ENCODE measurements around the gene OR8A1. TPM values are rescaled to one million over a fixed set of nuclear protein-coding genes. Genes with fewer than 3 reads are reported as not detected.

The OR8A1 gene
- total and polyA plus RNA-seq, 2 donors from 2014 or later = not detected

DNA sequence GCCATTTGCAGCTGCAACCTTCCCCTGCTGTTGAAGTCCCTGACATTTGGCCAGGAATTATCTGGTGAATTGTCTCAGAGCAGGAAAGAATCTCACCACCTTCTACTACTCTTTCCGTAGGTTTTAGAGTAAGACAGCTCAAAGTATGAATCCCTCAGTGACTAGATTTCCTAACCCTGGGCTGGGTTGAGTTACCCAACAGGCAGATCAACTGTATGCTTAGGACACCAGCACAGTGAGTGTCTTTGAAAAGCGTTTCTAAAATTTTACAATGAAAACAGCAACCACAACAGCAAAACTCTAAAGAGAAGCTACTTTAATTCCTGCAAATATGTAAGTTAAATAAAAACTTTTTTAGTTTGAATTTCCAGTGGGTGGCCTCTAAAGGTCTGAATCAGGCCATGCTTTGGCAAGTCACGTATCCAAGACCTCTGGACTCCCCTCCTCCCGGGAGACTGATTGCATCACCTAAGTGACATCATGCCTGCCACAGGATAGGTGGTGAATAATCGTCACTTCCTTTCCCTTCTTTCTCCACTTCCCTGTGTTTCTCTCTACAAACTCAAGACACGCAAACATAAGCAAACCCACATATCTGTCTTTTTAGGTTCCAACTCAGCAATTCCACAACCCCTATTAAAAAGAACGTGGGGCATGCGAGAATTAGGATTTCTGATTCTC lies 34.1 kb upstream of the OR8A1 start:
- no peak overlapping the region for H3K27ac ChIP-seq (ENCODE audit: low read depth in 2 of 2, low read length in 2 of 2)
- H3K36me3 ChIP-seq (ENCODE audit: control insufficient read depth in 2 of 3, insufficient read depth in 3 of 3, low read length in 3 of 3) = no peaks in the 10 kb centered on the region
- no peaks in the 10 kb centered on the region for H3K27me3 ChIP-seq (ENCODE audit: control insufficient read depth, insufficient read depth, low read length)
- no peak overlapping the region for H3K4me3 ChIP-seq (ENCODE audit: low read length in 3 of 3)
- TF ChIP-seq, protein P1, sequence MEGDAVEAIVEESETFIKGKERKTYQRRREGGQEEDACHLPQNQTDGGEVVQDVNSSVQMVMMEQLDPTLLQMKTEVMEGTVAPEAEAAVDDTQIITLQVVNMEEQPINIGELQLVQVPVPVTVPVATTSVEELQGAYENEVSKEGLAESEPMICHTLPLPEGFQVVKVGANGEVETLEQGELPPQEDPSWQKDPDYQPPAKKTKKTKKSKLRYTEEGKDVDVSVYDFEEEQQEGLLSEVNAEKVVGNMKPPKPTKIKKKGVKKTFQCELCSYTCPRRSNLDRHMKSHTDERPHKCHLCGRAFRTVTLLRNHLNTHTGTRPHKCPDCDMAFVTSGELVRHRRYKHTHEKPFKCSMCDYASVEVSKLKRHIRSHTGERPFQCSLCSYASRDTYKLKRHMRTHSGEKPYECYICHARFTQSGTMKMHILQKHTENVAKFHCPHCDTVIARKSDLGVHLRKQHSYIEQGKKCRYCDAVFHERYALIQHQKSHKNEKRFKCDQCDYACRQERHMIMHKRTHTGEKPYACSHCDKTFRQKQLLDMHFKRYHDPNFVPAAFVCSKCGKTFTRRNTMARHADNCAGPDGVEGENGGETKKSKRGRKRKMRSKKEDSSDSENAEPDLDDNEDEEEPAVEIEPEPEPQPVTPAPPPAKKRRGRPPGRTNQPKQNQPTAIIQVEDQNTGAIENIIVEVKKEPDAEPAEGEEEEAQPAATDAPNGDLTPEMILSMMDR (IDR thresholded peaks at IDR 0.05; ENCODE audit: borderline replicate concordance, extremely low read depth, insufficient read depth) = no peak
- no peak for DNase-seq
- no peak for FAIRE-seq
- intact Hi-C loops (cut with DNase I) = no loop called here
- H3K9me3 ChIP-seq (ENCODE audit: control insufficient read depth in 2 of 3, insufficient read depth in 1 of 3, low read length in 3 of 3) = no peaks in the 10 kb centered on the region
- no peaks in the 10 kb centered on the region for H3K4me1 ChIP-seq (ENCODE audit: control insufficient read depth in 2 of 3, insufficient read depth in 2 of 3, low read depth in 1 of 3, low read length in 3 of 3)
- H3K9ac ChIP-seq (ENCODE audit: low read length in 3 of 3) = no peak overlapping the region

DNA sequence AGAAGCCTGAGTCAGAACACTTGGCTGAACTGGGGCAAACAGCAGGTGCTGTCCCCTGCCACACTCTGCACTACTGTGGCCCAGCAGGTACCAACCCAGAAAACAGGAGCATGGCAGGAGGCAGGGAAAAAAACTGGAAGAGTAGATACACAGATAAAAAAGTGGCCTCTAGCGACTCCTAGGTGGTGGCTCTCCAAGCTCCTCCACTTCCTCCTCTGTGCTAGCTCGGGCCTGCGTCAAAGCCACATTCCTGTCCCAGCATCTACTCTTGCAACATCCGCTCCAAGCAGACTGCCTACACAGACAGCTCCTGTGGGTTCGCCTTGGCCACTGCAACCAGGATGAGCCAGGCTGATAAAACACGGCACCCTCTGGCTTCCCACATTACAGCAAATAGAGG lies 33.3 kb upstream of the OR8A1 start:
- no peaks in the 10 kb centered on the region for H3K9me3 ChIP-seq (ENCODE audit: control insufficient read depth in 2 of 3, insufficient read depth in 1 of 3, low read length in 3 of 3)
- no peak overlapping the region for H3K4me3 ChIP-seq (ENCODE audit: low read length in 3 of 3)
- no peak overlapping the region for H3K9ac ChIP-seq (ENCODE audit: low read length in 3 of 3)
- no peaks in the 10 kb centered on the region for H3K4me1 ChIP-seq (ENCODE audit: control insufficient read depth in 2 of 3, insufficient read depth in 2 of 3, low read depth in 1 of 3, low read length in 3 of 3)
- H3K27ac ChIP-seq (ENCODE audit: low read depth in 2 of 2, low read length in 2 of 2) = no peak overlapping the region
- no peaks in the 10 kb centered on the region for H3K27me3 ChIP-seq (ENCODE audit: control insufficient read depth, insufficient read depth, low read length)
- TF ChIP-seq, protein P1 (IDR thresholded peaks at IDR 0.05; ENCODE audit: borderline replicate concordance, extremely low read depth, insufficient read depth) = no peak
- no peaks in the 10 kb centered on the region for H3K36me3 ChIP-seq (ENCODE audit: control insufficient read depth in 2 of 3, insufficient read depth in 3 of 3, low read length in 3 of 3)
- DNase-seq = peak in 1 of 5 donors; percentile 70
- FAIRE-seq = no peak
- intact Hi-C loops (cut with DNase I) = no loop called here

DNA sequence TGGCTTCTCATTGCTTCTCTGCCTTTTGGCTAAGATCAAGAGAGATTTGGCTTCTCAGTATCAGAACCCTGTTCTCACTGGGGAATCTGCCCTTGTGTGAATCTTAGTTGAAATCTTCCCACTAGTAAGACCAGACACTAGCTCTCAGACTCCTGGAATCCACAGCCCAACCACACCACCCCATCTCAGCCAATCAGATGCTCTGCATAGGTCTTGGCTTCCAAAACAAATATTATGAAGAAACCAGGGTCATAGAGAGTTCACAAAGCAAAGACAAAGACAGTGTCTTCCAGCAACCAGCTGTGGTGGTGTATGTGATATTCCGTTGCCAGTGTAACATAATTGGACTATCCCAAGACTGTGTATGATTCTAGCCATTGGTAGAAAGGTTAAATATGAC lies 31.8 kb upstream of the OR8A1 start:
- DNase-seq = peak in 2 of 5 donors; percentile 9 to 51
- H3K9me3 ChIP-seq (ENCODE audit: control insufficient read depth in 2 of 3, insufficient read depth in 1 of 3, low read length in 3 of 3) = no peaks in the 10 kb centered on the region
- H3K27ac ChIP-seq (ENCODE audit: low read depth in 2 of 2, low read length in 2 of 2) = no peak overlapping the region
- H3K27me3 ChIP-seq (ENCODE audit: control insufficient read depth, insufficient read depth, low read length) = no peaks in the 10 kb centered on the region
- TF ChIP-seq, protein P1 (IDR thresholded peaks at IDR 0.05; ENCODE audit: borderline replicate concordance, extremely low read depth, insufficient read depth) = no peak
- FAIRE-seq = no peak
- H3K9ac ChIP-seq (ENCODE audit: low read length in 3 of 3) = no peak overlapping the region
- no peaks in the 10 kb centered on the region for H3K4me1 ChIP-seq (ENCODE audit: control insufficient read depth in 2 of 3, insufficient read depth in 2 of 3, low read depth in 1 of 3, low read length in 3 of 3)
- H3K4me3 ChIP-seq (ENCODE audit: low read length in 3 of 3) = no peak overlapping the region
- no peaks in the 10 kb centered on the region for H3K36me3 ChIP-seq (ENCODE audit: control insufficient read depth in 2 of 3, insufficient read depth in 3 of 3, low read length in 3 of 3)
- intact Hi-C loops (cut with DNase I) = no loop called here

DNA sequence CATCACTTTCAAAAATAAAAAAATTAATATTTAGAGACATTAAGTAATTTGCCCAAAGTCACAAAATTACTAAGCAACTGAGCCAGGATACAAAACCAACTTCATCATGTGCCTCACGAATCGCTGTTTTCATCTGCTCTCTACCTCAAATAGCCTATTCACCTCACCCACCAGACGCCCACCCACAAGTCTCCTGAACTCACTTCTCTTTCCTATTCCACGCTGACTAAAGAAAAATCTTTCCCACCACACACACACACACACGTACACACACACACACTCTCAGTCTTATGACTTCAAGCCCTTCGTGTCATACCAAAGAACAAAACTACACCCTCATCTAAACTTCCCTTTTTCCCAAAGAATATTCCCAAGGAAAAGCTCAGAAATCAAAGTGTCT lies 28.6 kb upstream of the OR8A1 start:
- H3K4me1 ChIP-seq (ENCODE audit: control insufficient read depth in 2 of 3, insufficient read depth in 2 of 3, low read depth in 1 of 3, low read length in 3 of 3) = no peaks in the 10 kb centered on the region
- H3K27ac ChIP-seq (ENCODE audit: low read depth in 2 of 2, low read length in 2 of 2) = no peak overlapping the region
- no peaks in the 10 kb centered on the region for H3K9me3 ChIP-seq (ENCODE audit: control insufficient read depth in 2 of 3, insufficient read depth in 1 of 3, low read length in 3 of 3)
- TF ChIP-seq, protein P1 (IDR thresholded peaks at IDR 0.05; ENCODE audit: borderline replicate concordance, extremely low read depth, insufficient read depth) = no peak
- H3K36me3 ChIP-seq (ENCODE audit: control insufficient read depth in 2 of 3, insufficient read depth in 3 of 3, low read length in 3 of 3) = no peaks in the 10 kb centered on the region
- no peaks in the 10 kb centered on the region for H3K27me3 ChIP-seq (ENCODE audit: control insufficient read depth, insufficient read depth, low read length)
- no peak overlapping the region for H3K9ac ChIP-seq (ENCODE audit: low read length in 3 of 3)
- intact Hi-C loops (cut with DNase I) = no loop called here
- no peak for DNase-seq
- no peak overlapping the region for H3K4me3 ChIP-seq (ENCODE audit: low read length in 3 of 3)
- no peak for FAIRE-seq
